ENCODE measurements around the gene RXFP1.

Gene RXFP1

GRCh38 chr4:158676076-158676475, 154.4 kb downstream of the RXFP1 start:
- DNase-seq, result no peak

DNA sequence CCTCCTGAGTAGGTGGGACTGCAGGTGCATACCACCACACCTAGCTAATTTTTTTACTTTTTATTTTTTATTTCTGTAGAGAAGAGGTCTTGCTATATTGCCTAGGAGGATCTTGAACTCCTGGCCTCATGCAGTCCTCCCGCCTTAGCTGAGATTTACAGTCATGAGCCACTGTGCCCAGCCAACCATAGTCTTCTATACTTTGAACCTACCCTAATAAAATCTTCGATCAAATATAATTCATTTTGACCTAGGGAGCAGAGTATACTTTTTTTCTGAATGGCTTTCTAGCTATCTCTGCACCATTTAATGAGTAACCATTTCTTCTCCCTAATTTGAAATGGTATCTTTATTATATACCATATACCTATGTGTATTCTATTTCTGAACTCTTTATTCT, 157.1 kb downstream of the RXFP1 start:
- no peak for DNase-seq

DNA sequence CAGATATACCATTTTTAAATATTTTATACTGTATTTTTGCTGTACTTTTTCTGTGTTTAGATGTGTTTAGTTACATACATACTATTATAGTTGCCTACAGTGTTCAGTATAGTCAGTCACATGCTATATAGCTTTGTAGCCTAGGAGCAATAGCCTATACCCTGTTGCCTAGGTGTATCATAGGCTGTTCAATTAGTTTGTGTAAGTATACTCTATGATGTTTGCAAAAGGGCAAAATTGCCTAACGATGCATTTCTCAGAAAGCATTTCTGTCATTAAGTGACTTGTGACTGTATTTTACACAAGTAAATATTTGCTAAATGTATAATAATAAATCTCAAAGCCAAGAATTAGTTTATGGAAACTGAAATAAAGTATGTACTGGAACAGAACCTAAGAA, 159.9 kb downstream of the RXFP1 start:
- DNase-seq, result no peak

DNA sequence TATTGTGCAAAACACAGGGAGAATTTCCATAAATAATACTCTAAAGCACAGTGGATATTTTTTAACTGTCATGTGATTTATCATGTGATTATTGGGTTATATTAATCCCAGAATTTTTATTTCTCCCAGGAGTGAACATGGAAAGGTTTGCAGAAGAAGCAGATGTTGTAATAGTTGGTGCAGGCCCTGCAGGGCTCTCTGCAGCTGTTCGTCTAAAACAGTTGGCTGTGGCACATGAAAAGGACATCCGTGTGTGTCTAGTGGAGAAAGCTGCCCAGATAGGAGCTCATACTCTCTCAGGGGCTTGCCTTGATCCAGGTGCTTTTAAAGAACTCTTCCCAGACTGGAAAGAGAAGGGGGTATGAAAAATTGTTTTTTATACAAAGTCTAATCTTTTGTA, 160.4 kb downstream of the RXFP1 start:
- no peak for DNase-seq

- DNase-seq, result no peak
Observed at GRCh38 chr4:158688813-158689212, 167.1 kb downstream of the RXFP1 start.
